Measurements from ENCODE around the gene LPAR3.

- TF ChIP-seq, protein P1, sequence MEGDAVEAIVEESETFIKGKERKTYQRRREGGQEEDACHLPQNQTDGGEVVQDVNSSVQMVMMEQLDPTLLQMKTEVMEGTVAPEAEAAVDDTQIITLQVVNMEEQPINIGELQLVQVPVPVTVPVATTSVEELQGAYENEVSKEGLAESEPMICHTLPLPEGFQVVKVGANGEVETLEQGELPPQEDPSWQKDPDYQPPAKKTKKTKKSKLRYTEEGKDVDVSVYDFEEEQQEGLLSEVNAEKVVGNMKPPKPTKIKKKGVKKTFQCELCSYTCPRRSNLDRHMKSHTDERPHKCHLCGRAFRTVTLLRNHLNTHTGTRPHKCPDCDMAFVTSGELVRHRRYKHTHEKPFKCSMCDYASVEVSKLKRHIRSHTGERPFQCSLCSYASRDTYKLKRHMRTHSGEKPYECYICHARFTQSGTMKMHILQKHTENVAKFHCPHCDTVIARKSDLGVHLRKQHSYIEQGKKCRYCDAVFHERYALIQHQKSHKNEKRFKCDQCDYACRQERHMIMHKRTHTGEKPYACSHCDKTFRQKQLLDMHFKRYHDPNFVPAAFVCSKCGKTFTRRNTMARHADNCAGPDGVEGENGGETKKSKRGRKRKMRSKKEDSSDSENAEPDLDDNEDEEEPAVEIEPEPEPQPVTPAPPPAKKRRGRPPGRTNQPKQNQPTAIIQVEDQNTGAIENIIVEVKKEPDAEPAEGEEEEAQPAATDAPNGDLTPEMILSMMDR (IDR thresholded peaks at IDR 0.05): no peak
- no peak for TF ChIP-seq POLR2A (IDR thresholded peaks at IDR 0.05)
Measured at GRCh38 chr1:84789014-84789413, 104.0 kb downstream of the LPAR3 start.
